Testis (tissue), 2 donors: ENCODE measurements around the gene NOL6.

Experiments used
- CTCF ChIP-seq, 3 experiments: fragments of 450-650 bp in 2 of 3; fragments of 200-600 bp in 1 of 3; sonication (generic) in 1 of 3; IDR thresholded peaks; one replicate each; pipeline ENCODE4 v1.5.1; 2016 to 2019; ENCODE audit warnings: antibody characterized with exemption in 3 of 3, mild to moderate bottlenecking in 2 of 3, moderate library complexity in 1 of 3
- POLR2A ChIP-seq: fragments of 450-650 bp; IDR thresholded peaks from one replicate; pipeline ENCODE4 v1.6.1; 2017; ENCODE audit warnings: antibody characterized with exemption, mild to moderate bottlenecking, moderate library complexity

GRCh38 chr9:33465096-33465495, 8.6 kb downstream of the NOL6 start:
- TF ChIP-seq CTCF (IDR thresholded peaks at IDR 0.05) (no peak), POLR2A (no peak)
